WERI-Rb-1 (cell line): Measurements from ENCODE around the gene GRIK2.

Experiments used
- DNase-seq: peaks from one replicate; pipeline ENCODE4 v3.0.0-alpha.2; 2020
- H3K27ac ChIP-seq: fragments of 250-450 bp; sonication (Bioruptor Pico); 2 replicates; pipeline ENCODE4 v1.5.1; 2020; ENCODE audit warnings: mild to moderate bottlenecking, moderate library complexity
- H3K27me3 ChIP-seq: fragments of 250-450 bp; sonication (Bioruptor Pico); 2 replicates; pipeline ENCODE4 v1.5.1; 2021; ENCODE audit warnings: mild to moderate bottlenecking, low read depth, moderate library complexity; ENCODE audit not compliant: insufficient read depth, severe bottlenecking
- H3K36me3 ChIP-seq: fragments of 250-450 bp; sonication (Bioruptor Pico); 2 replicates; pipeline ENCODE4 v1.5.1; 2020; ENCODE audit warnings: mild to moderate bottlenecking, moderate library complexity
- H3K4me3 ChIP-seq: 2 replicates; pipeline ENCODE4 v1.5.1; 2011; ENCODE audit warnings: low read depth, mild to moderate bottlenecking, control low read depth, low read length
- H3K9me3 ChIP-seq: fragments of 250-450 bp; sonication (Bioruptor Pico); 2 replicates; pipeline ENCODE4 v1.5.1; 2021; ENCODE audit warnings: mild to moderate bottlenecking, moderate library complexity; ENCODE audit not compliant: severe bottlenecking
- TF ChIP-seq, protein P1 (sequence below): IDR thresholded peaks from 2 replicates; pipeline ENCODE4 v1.5.1; 2011; ENCODE audit warnings: low read depth, mild to moderate bottlenecking, control low read depth, inconsistent platforms, low read length

GRIK2 gene

DNA sequence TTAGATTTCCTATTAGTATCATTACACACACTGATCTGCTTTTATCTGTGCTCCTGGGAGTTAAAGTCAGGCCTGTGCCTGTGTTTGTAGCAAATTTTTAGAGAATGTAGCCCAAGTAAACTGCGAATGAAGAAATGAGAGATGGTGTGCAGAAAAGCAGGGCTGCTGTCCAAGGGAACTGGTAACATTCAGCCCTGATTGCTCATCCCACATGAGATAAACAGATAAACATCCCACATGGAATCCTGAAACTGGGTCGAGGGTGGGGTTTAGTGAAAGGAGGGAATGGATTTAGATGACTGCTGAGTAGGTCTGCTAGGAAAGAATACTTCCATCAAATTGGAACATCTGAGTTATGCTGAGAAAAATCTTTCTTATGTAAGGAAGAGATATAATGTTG, 69.1 kb downstream of the GRIK2 start:
- H3K27ac ChIP-seq: no peak overlapping the region
- H3K27me3 ChIP-seq: no peaks in the 10 kb centered on the region
- DNase-seq: no peak
- TF ChIP-seq, protein P1, sequence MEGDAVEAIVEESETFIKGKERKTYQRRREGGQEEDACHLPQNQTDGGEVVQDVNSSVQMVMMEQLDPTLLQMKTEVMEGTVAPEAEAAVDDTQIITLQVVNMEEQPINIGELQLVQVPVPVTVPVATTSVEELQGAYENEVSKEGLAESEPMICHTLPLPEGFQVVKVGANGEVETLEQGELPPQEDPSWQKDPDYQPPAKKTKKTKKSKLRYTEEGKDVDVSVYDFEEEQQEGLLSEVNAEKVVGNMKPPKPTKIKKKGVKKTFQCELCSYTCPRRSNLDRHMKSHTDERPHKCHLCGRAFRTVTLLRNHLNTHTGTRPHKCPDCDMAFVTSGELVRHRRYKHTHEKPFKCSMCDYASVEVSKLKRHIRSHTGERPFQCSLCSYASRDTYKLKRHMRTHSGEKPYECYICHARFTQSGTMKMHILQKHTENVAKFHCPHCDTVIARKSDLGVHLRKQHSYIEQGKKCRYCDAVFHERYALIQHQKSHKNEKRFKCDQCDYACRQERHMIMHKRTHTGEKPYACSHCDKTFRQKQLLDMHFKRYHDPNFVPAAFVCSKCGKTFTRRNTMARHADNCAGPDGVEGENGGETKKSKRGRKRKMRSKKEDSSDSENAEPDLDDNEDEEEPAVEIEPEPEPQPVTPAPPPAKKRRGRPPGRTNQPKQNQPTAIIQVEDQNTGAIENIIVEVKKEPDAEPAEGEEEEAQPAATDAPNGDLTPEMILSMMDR: no peak
- H3K36me3 ChIP-seq: no peaks in the 10 kb centered on the region
- H3K4me3 ChIP-seq: no peak overlapping the region
- no peaks in the 10 kb centered on the region for H3K9me3 ChIP-seq

DNA sequence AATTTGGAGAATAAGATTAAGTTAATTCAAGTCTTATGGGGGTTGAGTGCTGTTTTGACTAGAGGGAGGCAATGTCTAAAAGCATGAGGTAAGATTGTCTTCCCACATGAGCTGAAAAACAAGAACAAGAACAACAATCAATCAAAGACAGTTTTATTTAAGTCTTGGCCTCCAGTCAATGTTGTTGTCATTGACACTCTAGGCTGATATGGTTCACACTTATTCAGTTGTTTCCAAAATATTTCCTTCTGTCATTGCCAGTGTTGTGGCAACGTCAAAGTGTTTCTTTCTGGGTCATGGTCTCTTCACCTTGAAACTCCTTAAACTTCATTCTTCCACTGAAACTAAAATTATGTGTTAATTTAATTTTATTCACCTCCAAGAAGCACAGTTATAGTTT, 72.4 kb downstream of the GRIK2 start:
- Histone ChIP-seq H3K36me3 (no peaks in the 10 kb centered on the region), H3K9me3 (no peaks in the 10 kb centered on the region), H3K4me3 (no peak overlapping the region), H3K27ac (no peak overlapping the region), H3K27me3 (no peaks in the 10 kb centered on the region)
- TF ChIP-seq, protein P1: no peak
- no peak for DNase-seq

DNA sequence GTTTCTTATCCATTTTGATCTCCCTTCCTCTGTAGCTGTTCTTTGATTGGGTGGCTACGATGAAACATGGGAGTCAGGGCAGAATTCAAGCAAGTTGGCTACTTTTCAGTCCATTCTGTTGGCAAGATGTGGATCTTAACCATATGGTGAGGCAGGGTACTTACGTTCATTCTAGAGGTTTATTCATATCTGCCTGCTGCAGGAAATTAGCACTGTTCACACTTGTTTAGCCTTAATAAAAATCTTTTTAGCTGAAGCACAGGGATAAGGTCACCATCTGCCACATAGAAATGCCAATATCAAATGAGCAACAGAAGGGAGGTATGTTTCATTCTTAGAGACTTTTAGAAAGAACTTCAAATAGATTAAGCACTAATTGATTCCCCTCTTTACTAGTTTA, 83.9 kb downstream of the GRIK2 start:
- TF ChIP-seq, protein P1: no peak
- Histone ChIP-seq H3K4me3 (no peak overlapping the region), H3K36me3 (no peaks in the 10 kb centered on the region), H3K9me3 (no peaks in the 10 kb centered on the region), H3K27ac (peak overlapping the region; percentile 61), H3K27me3 (no peaks in the 10 kb centered on the region)
- peak; percentile 16 for DNase-seq

DNA sequence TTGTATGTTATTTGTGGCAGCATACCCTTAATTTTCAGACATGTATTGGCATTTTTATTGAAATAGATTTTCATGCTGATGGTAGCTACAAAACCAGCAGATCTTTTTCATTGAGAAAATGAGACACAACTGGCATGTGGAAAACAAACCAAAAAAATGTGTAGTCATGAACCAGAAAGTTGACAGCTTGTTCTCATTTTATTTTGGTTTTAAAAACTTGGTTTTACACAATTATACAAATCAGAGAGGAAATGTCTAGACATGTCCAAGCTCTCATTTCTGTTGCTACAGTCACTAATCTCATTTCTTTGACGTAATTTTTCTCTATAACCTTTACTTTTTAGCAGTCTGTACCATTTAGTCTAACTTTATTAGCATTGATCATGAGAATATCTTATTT, 85.4 kb downstream of the GRIK2 start:
- TF ChIP-seq, protein P1: no peak
- DNase-seq: no peak
- H3K27me3 ChIP-seq: no peaks in the 10 kb centered on the region
- no peaks in the 10 kb centered on the region for H3K36me3 ChIP-seq
- H3K4me3 ChIP-seq: no peak overlapping the region
- no peak overlapping the region for H3K27ac ChIP-seq
- no peaks in the 10 kb centered on the region for H3K9me3 ChIP-seq

DNA sequence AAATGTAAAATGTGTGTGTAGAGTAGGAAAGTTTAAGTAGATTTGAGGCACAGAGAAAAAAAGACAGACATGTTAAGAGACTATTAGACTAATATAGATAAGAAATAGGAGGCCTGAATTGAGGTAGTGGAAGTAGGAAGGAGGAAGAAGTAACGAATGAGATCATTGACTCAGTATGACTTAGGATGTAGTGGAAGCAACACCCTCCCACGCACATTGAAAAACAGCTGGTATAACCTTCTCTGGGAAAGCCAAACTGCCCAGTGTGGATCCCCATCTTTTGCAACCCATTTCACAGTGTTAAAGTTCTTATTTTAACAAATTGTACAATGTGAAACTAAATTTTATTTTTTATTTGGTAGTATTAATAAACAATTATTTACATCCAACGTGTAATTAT, 89.1 kb downstream of the GRIK2 start:
- H3K27me3 ChIP-seq: no peaks in the 10 kb centered on the region
- H3K36me3 ChIP-seq: no peaks in the 10 kb centered on the region
- H3K9me3 ChIP-seq: no peaks in the 10 kb centered on the region
- no peak overlapping the region for H3K27ac ChIP-seq
- no peak for DNase-seq
- TF ChIP-seq, protein P1: no peak
- no peak overlapping the region for H3K4me3 ChIP-seq

DNA sequence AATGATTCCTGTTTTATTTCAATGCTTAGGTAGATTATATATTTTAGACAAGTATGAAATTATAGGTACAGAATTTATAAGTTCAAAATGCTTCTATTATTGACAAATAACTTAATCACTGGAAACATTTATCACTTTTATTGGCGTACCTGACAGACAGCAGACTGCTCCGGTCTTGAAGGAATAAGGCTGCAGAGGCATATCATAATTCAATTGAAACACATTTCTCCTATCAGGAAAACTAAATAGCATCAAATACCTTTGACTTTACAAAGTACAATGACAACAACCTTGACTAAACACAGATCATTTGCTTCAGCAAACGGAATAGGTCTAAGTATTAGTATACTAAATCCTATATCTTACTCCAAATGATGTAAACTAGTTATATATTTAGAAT, 91.3 kb downstream of the GRIK2 start:
- H3K4me3 ChIP-seq: no peak overlapping the region
- no peaks in the 10 kb centered on the region for H3K27me3 ChIP-seq
- no peak for DNase-seq
- TF ChIP-seq, protein P1: no peak
- H3K27ac ChIP-seq: no peak overlapping the region
- no peaks in the 10 kb centered on the region for H3K36me3 ChIP-seq
- H3K9me3 ChIP-seq: no peaks in the 10 kb centered on the region
